GM19238 (cell line): ENCODE results near the gene PSMG4.

Experiments
- DNase-seq: peaks from one replicate; pipeline ENCODE4 v3.0.0; 2011; ENCODE audit warnings: low spot score; ENCODE audit not compliant: insufficient read length

Gene PSMG4, protein sequence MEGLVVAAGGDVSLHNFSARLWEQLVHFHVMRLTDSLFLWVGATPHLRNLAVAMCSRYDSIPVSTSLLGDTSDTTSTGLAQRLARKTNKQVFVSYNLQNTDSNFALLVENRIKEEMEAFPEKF

DNA sequence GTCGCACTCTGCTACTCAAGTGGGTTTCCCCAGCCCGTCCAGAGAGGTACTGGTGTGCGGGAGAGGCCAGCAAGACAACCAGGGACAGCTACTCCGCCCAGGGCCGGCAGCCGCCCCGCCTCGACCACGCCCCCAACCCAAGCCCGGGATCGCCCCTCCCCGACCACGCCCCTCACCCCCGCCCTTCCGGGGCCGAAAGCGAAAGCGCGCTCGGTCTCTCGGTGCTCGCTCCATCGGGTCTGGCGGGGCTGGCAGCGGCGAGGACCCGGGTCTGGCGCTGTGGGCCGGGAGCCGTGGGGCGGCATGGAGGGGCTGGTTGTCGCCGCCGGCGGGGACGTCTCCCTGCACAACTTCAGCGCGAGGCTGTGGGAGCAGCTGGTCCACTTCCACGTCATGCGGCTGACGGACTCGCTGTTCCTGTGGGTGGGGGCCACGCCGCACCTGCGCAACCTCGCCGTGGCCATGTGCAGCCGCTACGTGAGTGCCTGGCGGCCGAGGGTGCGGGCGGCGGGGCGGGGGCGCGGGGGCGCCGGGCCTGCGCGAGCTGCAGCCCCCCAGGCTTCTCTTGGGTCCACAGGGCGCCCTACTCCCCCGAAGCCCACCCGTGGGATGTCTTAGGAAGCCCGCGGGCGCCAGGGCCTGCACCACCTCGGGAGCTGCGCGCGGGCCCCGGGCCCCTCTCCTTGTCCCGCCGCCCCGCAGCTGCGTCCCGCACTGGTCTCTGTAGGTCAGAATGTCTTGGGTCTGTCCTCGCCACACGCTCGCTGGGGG, at the start of gene PSMG4:
Gene PSMG4 (plus strand): TSS at position 228 of the 771 bp plus-strand sequence. CDS start 76 bp downstream, at position 304.
- DNase-seq = peak; percentile 97

DNA sequence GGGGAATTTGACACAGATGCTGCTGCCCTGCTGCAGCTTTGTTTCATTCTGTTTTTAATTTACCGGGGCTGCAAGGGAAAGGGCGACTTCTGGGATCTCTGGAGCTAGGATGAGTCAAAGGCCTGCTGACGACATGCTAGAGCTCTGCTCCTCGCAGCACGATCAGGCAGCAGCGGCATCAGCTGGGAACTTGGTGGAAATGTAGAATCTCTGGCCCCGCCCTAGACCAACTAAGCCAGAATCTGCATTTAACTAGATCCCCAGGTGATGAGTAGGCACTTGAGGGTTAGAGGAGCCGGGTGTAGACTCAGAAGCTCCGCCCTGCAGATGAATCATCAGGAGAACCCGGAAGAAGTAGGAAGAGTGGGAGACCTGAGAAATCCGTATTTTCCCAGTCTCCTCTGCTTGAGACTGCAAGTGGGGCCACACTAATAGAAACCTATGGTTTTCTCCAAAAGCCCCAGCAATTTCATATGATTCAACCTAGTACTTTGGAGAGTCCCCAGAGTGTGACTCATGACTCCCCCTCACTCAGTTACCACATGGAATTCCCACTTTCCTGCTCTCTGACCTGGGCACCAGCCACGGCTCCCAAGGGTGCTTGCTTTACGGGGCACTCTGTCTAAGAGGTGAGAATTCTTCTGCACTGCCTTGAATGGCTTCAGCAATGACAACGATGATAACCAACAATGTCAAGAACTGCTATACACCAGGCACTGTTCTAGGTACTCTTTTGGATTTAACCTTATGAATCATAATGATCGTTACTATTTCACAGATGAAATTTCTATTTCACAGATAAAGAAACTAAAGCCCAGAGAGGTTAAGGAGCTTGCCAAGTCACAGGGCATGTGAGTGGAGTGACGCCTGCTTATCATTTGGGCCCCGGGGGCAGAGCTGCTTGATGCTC, 49.4 kb upstream of the PSMG4 start:
- no peak for DNase-seq

DNA sequence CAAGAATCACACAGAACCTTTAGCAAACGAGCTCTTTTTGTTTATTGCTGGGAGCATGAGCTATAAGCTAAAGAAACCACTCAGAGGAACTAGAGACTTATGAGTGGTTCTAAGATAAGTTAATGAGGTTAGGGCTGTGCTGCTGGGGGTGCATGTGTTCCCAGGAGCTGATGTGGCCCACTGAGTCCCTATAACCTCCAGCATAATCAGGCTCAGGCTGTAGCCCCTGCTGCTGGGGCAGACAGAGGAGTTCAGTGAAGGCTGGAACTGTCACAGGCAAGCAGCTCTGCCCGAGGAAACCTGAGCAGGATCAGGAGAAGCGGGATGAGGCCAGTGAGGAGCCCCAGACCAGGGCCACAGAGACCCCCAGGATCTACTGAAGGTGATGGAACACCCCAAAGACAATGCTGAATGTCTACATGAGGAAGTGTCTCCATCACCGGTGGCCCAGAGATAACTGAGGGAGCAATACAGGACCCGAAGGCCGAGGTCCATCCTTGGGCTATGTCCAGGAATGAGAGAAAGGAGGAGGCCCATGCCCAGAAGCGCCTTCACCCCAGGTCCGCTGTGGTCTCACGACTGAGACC, 48.6 kb upstream of the PSMG4 start:
- no peak for DNase-seq

DNA sequence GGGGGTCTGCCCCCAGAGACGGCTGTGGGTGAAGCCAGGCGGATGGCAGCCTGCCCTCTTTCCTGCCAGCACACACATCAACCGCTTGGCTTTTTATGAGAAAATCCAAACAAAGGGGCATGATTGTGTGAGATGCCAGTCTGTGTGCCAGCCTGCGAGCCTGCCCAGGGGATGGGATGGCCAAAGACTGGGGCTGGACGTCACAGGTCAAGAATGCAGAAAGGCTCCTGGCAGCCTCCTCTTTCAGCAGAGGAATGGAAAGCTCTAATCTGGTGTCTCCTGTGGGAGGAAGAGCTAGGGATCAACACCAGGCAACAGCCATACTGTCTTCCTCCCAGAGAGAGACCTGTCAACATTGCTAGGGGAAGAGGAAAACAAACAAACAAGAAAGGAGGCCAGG, 47.1 kb upstream of the PSMG4 start:
- DNase-seq = no peak

DNA sequence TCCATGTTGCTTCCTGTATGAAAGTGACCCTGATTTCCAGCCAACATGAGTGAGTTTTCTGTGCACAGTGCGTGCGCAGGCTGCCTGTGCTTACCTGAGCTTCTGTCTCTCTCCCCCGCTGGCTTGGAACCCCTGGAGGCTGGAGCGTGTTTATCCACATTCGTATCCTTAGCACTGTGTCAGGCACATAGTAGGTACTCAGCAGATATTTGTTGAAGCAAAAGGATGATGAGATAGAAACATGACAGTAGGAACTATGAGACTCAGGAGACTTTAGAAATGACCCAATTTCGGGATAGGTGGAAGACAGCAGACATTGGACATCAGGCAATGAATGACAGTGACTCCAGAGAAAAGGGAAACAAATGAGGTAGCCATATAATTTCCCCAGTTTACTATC, 46.5 kb upstream of the PSMG4 start:
- DNase-seq = no peak

DNA sequence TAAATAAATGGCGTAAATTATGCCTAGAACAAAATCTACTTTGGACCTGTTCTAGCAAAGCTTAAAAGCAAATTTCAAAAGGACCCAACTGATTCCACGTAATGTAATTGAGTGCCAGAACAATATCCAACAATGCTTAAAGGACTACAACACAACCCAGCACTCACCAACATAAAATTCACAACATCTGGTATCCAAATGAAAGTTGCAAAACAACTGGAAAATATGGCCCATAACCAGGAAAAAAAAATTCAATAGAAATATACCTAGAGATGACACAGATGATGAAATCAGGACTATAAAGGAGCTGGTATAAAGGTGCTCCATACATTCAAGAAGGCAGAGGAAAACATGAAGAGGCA, 45.4 kb upstream of the PSMG4 start:
- no peak for DNase-seq

DNA sequence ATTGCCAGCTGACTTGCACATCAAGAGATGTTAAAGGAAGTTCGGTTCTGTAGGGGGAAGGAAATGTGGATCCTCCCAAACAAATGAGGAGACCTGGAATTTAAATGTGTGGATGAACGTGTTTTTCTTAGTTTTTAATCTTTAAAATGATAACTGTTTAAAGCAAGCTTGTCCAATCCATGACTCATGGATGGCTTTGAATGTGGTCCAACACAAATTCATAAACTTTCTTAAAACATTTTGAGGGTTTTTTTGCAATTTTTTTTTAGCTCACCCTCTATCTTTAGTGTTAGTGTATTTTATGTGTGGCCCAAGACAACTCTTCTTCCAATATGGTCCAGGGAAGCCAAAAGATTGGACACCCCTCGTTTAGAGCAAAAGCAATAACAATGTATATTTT, 43.8 kb upstream of the PSMG4 start:
- no peak for DNase-seq

DNA sequence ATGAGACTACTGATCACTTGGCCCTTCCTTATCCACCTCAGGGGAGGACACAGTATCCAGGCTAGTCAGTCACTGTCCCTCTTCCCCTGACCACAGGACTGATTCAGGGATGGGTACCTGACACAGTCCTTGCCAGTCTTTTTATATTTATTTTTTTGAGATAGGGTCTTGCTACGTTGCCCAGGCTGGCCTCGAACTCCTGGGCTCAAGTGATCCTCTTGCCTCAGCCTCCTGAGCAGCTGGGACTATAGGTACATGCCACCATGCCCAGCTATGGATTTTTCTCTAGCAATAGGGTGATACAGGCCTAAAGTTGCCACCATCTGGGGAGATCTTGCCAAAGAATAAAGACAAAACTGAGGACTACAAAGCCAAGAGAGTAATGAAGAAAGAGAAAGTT, 41.5 kb upstream of the PSMG4 start:
- DNase-seq = no peak

DNA sequence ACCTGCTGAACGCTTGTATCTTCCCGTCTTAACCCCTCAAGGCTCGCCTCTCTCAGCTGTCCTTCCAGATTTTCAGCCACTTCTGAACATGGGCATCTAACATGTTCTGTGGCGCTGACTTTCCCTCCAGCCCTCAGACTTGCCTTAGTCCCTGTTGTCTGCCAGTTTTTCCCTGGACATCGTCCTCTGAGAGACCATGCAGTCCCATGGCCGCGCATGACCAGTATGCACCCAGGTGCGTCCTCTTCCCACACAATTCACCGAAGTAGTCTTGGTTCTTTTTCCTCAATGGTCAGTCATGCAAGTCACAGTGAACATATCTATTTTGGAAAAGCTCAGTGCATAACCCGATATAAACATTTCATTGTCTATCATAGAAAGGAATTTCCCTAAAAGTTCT, 40.5 kb upstream of the PSMG4 start:
- no peak for DNase-seq

DNA sequence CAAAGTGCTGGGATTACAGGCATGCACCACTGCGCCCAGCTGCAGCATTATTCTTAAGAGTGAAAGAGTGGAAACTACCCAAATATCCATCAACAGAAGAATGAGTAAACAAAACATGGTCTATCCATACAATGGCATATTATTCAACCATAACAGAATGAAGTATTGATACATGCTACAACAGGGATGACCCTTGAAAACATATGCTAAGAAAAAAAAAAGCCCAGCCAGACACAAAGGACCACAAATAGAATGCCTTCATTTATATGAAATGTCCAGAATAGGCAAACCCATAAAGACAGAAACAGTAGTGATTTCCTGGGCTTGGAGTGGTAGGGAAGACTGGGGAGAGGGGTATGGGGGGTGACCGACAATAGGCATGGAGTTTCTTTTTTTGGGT, 38.4 kb upstream of the PSMG4 start:
- DNase-seq = no peak

DNA sequence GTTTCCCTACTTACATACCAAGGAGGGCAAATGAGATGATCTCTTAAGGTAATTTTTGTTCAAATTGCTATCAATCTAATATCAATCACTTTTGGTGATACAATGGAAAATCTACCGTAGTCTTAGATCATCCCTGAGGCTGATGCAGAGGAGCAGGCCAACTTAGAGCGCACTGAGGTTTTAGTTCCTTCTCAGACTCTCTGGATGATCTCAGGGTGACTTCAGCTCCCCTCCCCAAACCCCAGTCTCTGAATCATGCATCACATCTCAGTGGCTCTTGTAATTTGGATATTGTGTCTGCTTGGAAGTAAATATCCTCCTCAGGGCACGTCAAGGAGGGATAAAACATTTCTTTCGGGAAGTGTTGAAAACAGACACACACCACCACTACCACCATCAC, 37.2 kb upstream of the PSMG4 start:
- no peak for DNase-seq

DNA sequence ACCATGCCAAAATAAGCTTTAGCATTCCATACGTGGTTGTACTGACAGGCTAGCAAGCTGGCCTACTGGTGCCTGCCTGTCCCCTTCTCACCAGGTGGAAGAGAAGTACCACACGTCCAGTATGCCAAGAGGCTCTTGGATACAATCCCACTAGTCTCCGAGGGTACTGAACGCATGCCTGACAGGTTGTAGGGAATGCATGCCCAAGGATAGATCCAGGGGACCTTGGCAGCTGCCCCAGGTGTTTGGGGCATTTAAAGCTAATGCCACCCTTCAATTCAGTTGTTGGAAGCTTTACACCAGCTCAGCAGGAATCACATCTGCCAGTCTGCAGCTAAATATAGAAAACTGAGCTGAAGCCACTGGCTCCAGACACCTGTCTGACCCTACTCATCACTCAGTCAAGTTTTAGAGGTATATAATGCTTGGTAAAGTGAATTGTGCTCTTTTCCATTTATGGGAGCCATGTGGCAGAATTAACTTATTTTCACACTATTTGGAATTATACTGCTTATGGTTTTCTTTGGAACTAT, 36.2 kb upstream of the PSMG4 start:
- no peak for DNase-seq

DNA sequence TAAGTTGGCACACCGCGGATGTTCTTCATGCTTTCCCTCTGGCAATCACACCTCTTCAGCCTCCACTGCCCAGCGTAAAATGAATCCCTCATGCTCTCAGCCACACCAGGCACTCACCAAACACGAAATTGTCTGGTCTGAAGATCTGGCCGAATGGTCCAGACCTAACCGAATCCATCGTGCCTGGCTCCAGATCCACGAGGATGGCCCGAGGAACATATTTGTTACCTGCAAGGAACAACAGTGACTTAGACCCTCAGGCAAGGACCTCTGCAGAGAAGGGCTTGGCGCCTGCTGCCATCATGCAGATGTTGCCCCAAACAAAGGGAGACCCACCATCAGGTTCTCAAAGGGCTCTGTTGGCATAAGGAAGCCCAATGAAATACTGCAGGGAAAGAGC, 32.7 kb upstream of the PSMG4 start:
- no peak for DNase-seq

DNA sequence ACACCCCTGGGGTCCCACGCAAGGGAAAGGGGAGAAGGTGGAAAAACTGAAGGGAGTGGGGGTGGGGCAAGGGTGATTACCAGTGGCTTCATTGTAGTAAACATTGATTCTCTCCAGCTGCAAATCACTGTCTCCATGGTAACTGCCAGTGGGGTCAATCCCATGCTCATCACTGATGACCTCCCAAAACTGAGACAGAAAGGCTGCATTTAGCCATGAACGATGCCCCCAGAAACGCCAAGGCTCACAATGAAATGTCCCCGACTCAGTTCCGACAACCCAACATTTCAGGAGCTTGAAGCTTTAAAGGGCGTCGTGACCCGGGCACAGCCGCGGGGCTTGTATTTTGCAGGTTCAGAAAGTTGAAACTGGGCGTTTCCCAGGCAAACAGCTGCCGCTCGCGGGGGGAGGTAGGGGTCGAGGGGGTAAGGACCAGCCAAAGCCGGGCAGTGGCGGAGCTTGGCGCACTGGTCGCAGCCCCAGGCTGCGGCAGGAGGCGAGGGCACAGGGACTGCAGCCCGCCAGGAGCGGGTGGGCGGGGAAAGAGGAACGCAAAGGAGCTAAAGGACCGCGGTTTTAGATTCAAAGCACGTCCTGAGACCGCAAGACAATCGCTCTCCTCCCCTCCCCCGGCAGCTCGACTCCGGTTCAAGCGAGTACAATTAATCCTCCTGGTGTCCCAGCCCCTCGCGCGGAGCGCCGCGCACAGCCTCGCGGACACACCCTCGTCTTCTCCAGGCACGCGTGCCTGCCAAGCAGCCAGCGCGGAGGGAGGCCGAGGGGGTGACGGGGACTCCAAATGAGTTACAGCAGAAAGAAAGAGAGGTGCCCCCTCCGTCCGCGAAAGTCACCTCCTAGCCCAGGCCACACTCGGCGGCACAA, 32.0 kb upstream of the PSMG4 start:
- no peak for DNase-seq

DNA sequence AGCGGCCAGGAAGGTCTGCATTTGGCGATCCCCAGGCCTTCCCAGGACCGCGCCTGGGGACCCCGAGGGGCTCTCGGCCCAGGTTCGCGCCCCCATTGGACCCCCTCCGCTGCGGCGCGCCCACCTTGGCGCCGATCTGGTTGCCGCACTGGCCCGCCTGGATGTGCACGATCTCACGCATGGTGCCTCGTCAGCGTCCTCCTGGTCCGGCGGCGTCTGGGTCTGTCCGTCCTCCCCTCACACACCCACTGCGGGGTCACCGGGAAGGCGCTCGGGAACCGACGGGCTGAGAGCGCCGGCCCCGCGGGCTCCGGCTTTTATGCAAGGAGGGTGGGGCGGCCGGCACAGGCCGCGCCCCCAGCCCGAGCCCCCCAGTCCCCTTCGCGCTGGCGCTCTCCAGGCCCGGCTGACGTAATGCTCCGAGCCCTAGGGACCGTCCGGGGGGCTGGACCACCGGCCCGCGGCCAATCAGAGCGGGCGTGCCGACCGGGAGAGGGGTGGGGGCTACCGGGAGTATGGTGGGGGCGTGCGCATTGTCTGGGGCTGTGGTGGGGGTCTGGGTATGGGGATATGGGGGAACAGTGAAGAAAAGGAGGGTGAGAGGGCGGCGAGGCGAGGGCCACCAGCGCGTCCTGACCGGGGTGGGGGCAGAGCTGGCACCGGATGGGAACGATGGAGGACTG, 31.2 kb upstream of the PSMG4 start, which contains the start of gene TUBB2B:
Gene TUBB2B (minus strand): TSS at position 291 of the 683 bp plus-strand sequence. CDS start 110 bp downstream, at position 181.
- no peak for DNase-seq

DNA sequence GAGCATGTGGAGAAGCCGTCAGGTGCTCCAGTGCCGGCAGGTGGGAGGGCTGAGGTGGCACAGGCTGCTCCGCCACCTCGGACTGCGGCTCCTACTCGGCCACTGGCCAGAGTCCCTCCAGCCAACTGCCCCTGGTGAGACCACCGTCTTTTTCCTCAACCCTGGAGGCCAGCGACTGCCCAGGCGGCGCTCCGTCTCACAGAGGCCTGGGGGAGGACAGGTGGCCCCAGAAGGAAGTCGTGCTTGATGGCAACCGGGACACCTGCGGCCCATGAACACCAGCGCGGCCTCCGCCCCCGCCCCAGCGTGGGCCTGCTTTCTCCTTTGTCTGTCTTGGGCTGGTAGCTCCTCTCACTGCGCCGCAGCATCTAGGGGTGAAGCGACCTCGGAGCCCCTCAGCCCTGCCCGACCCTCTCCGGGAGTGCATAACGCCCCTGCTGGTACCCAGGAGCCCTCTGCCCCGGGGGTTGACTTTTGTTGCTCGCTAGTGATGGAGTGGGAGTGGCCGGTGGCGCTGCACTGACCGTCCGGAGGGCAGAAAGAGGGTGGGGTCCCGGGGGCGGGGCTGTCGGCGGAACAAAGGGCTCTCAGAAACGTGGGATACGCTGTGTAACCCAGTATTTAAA, 30.6 kb upstream of the PSMG4 start:
- no peak for DNase-seq

DNA sequence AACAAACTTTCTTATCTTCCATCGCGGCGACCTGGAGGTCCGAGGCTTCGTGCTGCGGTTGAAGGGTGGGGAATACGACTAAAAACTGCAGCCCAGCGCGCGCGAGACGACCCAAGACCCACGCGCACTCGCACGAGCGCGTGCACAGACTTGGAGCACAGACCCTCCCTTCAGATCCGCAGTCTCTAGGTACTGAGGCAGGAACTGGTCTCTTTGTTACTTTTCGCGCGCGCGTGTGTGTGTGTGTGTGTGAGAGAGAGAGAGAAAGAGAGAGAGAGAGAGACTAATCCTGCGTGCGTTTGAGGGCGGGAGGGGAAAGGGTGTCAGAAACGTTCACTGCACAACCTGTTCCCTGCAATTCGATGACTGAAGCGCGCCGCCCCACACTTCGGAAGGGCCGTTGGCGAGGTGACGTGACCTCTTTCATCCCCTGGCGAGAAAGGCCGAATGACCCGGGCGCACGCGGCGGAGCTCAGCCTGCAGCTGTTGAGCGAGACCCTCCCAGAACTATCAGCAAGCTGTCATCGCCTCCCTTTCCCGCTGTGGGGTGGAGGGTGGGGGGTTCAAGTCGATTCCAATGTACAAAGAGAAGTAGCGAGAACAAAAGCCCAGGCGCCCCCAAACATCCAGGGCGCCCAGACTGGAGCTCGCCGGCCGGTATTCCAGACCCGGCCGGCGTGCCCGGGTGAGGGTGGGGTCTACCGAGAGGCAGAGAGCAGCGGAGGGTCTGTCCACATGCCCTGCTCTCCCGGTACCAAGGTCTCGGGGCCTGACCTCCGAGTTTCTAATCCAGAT, 29.8 kb upstream of the PSMG4 start:
- no peak for DNase-seq

DNA sequence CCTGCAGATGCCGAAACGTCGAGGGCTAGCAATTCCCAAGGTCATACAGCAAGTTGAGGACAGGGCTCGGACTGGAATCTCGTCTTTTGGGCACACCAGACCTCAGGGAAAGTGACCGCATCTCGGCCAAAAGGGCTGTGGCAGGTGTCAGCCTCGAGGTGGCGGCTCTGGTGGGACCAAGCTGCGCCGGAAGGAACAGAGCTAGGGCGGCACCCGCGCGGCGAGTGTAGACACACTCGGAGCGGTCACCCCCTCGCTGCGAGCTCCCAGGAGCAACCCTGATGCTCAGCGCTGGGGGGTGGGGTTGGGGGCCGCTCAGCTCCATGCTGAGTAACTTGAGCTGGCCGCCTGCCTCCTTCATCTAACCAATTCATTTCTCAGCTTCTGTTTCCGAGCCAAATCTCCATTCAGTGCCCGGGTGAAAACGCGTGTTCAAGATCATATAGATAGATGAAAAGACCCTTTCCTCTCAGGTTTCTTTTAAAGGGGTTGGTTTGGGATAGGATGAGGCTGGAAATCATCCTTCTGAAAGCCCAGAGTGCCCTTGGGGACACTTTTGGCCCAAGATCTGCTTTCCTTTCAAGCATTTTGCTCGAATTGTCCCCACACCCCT, 29.1 kb upstream of the PSMG4 start:
- no peak for DNase-seq
